Dermis blood vessel endothelial cell (primary cell): ENCODE measurements around the gene FASN. TPM values are rescaled to one million over a fixed set of nuclear protein-coding genes. Genes with fewer than 3 reads are reported as not detected.
"Not testable (repeated sequence)": the region's sequence is repeated elsewhere in the genome, so short reads cannot be mapped to it uniquely, and the experiment has no call there.

Source experiments
- DNase-seq: peaks from one replicate; pipeline ENCODE4 v3.0.0; 2010
- total RNA-seq: library from RNA; depleted of rRNA; stranded (reverse); fragments of >200 nt; gene quantifications from 2 replicates; pipeline ENCODE4 v1.2.3, GENCODE V29; 2014

FASN gene
- total RNA-seq, 1 donor from 2014 or later: 51.1 TPM

DNA sequence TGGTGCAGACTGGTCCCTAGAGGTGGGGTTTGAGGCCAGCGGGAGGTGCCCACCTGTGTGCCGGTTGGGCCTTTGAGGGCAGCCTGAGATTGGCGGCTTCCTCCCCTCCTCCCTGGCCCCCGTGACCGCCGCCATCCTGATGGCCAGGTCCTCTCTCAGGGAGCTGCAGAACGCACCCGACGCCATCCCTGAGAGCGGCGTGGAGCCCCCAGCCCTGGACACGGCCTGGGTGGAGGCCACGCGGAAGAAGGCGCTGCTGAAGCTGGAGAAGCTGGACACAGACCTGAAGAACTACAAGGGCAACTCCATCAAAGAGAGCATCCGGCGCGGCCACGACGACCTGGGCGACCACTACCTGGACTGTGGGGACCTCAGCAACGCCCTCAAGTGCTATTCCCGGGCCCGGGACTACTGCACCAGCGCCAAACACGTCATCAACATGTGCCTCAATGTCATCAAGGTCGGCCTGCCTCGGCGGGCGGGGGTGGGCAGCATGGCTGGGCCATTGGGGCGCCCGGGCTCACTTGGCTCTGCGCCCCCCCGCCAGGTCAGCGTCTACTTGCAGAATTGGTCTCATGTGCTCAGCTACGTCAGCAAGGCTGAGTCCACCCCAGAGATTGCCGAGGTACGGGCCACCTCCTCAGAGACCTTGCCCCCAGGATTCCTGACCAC is 43.5 kb downstream of the FASN start:
- DNase-seq: no peak

DNA sequence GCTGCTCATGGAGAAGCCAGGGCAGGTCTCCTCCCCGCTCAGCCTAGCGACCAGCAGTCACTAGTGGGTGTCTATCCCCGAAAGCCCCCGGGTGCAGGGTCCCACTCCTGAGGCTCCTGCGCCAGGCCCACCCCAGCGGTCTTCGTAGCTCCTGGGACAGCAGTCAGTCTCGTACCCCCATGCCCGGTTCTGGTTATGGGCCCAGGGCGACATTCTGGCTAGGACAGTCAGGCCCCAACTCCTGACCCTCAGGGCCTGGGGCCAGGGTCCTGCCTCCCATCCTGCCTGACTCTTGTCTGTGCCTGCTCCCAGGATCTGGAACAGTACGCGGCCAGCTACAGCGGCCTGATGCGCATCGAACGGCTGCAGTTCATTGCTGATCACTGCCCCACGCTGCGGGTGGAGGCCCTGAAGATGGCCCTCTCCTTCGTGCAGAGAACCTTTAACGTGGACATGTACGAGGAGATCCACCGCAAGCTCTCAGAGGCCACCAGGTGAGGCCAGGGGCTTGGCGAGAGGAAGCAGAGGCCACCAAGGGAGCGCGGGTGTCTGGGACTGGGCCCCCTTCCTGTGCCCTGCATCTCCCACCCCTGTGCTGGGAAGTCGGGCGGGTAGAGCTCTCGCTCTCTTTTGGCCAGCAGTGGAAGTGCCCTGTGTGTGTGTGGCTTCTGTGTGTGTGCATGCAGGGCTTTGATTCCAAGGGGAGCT is 44.3 kb downstream of the FASN start:
- no peak for DNase-seq

DNA sequence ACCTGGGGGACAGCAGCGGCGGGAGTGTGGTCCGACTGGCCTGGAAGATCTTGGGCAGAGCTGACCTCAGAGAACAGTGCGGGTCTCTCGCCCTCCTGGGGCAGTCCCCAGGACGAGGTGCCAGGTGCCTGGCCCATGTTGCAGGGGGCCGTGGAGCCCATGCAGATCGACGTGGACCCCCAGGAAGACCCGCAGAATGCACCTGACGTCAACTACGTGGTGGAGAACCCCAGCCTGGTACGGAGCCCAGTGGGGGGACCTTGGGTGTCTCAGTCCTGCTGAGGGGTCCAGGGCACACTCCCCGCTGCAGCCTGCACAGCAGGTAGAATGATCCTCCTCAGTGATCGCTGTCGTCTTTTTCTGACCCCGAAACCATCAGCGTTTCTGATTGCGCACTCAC is 44.9 kb downstream of the FASN start:
- no peak for DNase-seq

DNA sequence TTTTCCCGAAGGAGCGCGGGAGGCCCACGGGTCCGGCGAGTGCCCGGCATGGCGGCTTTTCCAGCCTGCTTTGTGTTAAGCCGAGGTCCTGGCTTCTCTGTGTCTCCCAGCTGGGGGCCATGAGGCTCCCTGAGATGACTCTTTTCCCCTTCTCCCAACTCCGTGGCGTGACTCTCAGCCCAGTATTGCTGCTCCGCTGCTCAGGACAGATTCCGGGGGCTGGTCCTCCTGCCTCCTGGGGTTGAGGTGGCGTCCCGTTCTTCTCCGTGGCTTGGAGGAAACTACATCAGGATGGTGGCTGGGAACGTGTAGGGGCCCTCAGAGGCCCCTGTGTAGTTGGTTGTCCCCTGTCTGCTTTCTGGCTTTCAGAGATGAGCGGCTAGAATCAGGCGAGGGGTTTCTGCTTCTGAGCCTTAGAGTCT is 45.4 kb downstream of the FASN start:
- DNase-seq: peak; percentile 18

DNA sequence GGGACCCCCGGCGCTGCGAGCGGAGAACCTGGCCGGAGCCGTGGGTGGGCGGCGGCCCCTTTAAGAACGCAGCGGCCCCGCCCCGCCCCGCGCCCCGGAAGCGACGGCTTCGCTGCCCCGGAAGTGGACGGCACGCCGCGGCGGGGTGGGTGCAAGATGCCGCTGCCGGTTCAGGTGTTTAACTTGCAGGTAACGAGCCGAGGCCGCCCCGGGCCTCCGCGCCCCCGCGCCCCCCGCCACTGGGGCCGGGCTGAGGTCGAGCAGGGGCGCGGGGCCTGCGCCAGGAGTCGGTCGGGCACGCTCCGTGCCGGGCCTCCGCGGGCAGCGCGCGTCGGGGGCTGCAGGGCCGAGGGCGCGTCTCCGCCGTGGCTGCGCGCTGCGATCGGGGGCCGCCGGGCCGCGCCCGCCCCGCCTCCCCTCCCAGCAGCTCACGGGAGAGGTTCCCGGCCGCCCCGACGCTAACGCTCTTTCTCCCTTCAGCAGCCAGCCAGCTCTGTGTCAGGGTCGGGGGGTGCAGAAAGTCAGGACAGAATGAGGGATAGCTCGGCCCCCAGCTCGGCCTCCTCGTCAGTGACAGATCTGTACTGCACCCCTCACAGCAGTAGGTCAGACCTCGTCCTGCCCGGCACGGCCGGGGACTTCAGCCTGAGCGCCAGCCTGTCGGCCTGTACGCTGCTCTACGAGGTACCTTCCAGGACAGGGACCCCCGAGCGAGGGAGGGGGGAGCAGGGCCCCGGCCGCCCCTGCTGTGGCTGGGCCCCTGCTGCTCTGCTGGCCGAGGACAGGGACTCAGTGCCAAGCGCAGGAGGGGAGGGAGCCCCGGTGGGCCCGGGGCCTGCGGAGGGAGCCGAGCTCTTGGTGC is 46.0 kb downstream of the FASN start, which contains the start of the genes GPS1 and RFNG:
GPS1 (plus strand) TSS at position 123 of the 862 bp plus-strand sequence; CDS start at position 157, 34 bp downstream.
RFNG (minus strand) TSS at position 36 of the 862 bp plus-strand sequence. CDS start 45 bp downstream, outside the sequence.
- peak; percentile 59 for DNase-seq

DNA sequence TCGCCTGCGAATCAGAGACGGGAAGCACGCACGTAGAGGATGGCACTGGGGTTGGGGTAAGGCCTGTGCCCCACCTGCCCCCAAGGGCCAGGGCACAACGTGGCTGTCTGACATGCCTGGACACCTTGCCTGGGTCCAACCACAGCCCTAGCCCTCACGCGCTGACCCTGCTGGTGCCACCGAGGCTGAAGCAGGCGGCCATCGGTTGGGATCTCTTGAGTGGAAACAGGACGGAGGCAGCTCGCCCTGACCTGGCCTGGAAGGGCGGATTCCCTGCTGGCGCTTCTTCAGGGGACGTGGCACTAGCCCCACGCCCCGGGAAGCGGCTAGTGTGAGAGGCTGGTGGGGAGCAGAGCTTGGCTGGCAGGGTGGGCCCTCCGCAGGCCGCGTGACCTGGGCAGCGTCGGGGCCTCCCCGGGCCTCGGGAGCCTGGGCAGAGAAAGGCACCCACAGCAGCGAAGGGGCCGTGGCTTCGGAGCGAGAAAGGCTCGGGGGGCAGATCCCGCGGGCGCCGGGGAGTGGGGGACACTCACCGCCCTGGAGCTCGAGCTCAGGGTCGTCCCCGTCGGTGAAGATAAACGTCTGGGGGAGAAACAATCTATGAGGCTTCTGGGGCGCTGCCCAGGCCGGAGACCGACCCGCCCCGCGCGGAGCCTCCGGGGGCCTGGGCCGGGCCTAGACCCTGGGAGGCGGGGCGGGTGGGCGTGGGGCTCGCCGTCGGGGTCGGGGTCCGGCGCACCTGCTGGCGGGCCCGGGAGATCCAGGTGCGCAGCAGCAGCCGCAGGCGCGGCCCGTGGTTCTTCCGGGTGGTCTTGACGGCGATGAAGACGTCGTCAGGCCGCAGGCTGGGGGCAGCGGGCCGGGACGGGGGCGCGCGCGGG is 47.0 kb downstream of the FASN start:
- DNase-seq: no peak

DNA sequence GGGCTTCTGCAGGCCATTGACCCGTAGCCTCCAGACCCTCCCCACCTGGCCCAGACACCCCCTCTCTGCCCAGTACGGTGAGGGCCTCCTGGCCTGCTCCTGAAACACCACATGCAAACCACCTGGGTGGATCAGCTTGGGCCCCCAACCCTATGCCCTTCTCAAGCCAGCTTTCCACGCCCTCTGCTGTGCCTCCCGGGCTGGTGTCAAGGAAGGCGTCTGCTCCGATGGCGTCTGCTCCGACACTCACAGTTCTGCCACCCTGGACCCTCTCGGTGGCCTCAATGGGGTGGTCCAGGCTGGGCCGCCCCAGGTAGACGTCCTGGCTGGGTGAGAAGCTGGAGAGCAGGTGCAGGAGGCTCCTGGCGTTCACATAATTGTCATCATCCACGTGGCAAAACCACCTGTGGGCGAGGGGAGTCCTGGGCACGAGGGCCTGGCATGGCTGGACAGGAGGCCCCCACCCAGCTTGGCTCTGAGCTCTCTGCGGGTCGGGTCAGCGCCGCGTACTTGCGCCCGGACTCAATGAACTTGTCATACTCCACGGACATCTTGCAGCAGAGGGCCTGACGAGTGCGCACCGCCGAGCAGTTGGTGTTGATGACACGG is 47.8 kb downstream of the FASN start:
- no peak for DNase-seq

DNA sequence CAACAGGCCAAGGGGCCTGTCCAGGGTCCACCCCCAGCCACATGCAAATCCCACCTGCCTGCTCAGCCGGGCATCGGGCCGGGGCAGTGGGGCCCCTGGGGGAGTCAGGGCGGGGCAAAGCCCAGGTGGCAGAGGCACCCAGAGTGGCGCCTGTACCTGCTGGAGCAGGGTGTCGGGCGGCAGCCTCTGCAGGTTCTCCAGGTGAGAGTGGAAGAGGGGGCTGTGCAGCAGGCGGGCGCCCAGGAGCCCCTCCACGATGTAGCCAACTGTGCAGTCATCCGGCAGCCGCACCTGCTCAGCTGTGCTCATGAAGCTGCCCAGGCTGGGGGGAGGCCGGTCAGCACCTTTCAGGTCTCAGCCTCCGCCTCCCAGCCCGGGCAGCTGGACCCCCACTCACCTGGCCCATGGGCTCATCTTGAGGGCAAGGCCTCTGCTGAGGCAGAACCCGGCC is 48.5 kb downstream of the FASN start:
- no peak for DNase-seq

DNA sequence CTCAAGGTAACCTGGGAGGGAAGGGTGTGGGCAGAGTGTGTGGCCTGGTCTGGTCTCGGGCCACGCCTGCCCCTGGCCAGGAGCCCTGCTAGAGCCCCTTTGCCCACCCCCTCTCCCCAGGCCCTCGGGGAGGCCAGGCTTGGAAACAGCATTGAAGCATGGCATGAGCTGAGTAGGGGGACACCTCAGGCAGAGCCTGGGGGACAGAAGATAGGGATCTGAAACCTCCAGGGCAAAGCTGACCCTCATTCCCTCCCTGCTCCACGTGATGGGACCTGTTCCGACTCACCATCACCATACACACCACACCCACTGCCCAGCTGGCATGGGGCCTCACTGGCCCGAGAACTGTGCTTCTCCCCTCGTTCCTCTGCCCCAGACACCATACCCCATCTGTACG is 48.9 kb downstream of the FASN start:
- DNase-seq: no peak

DNA sequence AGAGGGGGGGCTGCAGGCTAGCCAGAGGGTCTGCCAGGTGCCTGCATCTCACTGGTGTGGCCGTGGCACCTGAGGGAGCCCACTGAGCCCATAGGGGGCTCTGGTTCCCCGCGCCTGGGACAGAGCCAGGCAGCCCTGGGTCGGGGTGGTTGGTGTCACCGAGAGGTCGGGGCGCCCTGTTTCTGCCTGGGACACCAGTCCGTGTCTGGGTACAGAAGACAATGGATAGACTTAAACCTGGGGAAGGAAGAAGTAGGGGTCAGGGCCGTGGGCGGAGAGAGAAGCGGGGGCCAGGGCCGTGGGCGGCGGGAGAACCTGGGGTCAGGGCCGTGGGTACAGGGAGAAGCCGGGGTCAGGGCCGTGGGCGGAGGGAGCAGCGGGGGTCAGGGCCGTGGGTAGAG is 49.5 kb downstream of the FASN start:
- no peak for DNase-seq

DNA sequence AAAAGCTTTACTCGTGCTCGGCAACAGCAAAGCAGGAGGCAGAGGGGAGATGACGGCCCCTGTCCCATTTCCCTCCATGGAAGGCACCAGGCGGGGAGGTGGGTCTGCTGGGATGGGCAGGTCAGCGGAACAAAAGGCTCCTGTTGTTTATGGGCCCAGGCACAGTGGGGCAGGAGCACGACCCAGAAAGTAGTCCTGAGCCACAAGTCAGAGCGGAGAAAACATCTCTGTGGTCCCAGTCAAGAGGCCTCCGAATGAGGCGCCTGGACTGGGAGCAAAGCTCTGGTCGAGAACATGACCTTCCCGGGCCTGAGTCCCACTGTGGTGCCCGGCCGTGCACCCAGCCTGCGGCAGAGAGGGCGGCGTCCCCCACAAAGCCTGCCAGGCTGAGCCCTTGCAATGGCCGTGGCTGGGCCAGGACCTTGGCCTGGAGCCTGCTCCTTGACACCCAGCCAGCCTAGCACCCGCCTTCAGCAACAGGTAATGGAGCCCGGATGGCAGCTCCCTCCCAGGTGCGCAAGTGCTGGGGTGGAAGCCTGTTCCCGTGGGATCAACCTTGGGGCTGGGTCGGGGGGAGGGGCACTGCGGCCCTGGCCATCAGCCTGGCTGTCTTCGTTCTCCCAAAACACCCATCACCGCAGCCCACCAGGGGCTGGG is 50.0 kb downstream of the FASN start:
- DNase-seq: no peak

DNA sequence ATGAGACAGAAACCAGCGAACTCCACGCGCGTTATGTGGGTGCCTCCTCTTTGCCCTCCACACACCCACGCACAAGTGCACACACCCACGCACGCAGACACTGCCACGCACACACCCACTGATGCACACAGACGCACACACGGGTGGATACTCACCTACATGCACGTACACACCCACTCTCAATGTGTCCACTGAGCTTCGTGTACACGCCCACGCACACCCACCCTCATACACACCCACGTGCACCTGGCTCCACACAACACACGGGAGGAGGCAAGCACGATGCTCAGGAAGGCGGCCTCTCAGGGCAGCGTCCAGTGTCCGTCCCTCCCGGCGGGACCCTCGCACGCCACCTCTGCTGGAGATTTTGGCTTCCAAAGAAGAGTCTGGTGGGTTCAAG is 50.7 kb downstream of the FASN start:
- no peak for DNase-seq

DNA sequence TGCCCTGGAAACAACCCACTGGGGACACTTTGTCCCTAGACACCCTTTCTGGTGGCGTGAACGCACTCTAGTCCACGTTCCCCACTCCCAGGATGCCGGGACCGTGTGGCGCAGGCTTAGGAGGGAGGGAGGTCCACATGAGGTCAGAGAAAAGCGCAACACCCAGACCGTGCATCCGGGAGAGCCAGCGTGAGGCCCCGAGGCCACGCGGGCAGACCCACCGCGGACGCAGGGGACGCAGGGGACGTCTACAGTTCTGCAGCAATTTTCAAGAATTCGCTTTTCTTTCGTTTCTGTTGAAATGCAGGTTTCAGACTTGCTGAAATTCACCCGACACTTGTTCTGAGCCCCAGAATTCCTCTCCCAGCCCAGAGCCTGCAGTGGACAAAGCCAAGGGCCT is 51.1 kb downstream of the FASN start:
- DNase-seq: no peak

DNA sequence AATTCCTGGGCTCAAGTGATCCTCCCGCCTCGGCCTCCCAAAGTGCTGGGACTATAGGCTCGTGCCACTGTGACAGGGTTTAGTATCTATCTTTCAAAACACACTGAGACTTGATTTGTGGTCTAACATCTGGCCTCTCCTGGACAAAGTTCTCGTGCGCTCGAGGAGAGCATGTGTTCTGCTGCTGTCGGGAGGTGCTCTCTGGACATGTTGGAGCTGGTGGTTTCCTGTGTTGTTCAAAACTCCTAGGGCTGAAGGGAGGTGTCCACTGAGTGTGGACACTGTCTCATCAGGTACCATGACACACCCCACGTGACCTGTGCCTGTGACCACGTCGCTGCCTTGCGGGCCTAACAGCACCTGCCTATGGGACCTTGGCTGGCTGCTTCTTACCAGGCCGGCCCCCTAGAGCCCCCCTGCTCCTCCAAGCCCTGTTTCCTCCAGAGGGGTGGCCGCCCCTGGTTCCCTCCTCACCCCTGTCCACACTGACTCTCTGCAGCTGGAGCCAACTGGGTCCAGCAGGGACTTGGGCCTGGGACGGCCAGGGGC is 52.0 kb downstream of the FASN start:
- DNase-seq: no peak

DNA sequence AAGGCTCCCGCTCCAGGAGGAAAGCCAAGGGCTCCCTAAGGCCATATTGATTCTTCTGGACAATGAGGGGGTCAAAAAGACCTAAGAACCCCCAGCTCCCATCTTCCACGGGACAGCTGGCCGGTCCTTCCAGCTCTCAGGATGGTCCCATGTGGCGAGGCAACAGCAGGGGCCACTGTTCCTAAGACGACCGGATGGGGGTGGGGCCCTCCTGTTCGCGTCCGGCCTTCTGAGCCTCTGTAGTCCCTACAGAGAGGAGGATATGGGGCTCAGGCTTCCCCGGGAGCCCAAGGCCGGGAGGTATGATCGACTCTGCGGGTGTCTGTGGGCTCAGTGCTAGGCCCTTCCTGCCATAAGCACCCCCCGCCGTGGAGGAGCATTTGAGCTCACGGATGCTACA is 54.5 kb downstream of the FASN start:
- no peak for DNase-seq

DNA sequence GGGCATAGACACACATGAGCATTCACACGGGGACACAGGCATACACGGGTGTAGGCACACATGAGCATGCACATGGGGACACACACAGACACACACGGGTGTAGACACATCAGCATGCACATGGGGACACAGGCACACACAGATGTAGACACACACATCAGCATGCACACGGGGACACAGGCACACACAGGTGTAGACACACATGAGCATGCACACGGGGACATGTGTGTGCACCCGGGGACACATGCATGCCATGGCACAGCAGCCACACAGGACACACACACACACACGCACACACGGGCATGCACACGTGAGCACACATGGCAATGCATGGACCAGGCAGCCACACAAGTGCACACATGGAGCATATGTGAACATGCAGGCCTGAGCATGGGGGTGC is 55.4 kb downstream of the FASN start:
- no peak for DNase-seq

DNA sequence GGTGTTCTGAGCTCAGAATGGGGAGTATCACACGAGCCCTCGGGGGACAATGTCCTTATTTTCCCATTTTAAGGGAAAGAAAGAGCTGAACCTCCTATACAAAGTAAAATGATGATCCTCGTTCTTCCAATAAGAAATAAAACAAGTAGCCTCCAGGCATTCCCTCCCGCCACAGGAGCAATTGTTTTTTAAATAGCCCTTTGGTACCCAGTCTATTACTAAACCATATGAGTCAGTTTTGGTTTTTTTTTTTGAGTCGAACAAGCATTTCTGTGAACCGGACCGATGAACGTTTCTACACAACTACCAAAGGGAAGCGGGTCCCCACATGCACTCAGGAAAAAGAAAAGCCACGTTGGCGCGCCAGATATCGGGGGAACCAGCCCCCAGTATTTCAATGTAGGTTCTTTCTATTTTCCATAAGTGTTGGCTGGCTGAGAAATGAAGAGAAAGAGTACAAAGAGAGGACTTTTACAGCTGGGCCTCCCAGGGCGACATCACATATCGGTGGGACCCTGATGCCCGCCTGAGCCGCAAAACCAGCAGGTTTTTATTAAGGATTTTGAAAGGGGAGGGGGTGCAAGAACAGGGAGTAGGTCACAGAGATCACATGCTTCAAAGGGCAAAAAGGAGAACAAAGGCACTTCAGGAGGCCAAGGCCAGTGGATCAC is 56.8 kb downstream of the FASN start:
- DNase-seq: no peak

DNA sequence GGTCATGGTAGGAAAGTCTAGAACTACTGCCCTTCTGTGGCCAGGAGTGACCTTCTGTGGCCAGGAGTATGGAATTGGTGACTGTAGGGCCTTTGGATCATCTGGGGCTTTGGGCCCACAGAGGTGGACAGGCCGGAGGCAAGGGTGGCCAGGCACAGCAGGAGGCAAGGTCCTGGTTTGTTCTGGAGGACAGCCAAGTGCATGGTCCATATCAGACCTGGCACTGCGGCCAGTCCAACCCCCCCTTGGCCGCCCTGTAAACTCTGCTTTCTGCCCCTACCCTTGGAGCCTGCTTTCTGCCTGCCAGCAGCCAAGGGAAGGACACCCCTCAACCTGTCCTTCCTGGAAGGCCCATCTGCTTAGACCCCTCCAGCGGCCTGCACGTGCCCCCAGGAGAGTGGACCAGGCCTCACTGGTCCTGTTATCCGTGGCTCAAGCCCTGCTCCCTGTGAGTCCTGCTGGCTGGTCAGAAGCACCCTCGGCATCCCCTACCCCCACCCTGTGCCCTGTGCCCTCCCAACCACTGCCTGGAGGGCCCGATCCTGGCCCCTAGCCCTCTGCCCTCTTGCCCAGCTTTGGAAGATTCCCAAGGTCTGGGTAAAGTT is 58.2 kb downstream of the FASN start:
- no peak for DNase-seq

DNA sequence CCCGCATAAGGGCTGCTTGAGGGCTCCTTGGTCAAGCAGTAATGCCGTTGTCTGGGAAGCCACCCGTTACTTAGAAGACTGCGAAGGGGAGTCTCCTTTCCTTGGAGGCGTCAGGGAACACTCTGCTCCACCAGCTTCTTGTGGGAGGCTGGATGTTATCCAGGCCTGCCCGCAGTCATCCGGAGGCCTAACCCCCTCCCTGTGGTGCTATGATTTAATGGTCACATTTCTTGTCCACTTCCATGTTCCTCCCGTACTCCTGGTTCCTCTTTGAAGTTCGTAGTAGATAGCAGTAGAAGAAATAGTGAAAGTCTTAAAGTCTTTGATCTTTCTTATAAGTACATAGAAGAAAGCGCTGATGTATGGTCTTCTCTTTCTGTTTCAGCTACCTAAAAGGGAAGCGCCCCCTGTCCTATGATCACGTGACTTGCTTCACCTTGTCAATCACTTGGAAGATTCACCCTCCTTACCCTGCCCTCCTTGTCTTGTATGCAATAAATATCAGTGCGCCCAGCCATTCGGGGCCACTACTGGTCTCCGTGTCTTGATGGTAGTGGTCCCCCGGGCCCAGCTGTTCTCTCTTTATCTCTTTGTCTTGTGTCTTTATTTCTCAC is 59.1 kb downstream of the FASN start:
- not testable (repeated sequence) for DNase-seq

DNA sequence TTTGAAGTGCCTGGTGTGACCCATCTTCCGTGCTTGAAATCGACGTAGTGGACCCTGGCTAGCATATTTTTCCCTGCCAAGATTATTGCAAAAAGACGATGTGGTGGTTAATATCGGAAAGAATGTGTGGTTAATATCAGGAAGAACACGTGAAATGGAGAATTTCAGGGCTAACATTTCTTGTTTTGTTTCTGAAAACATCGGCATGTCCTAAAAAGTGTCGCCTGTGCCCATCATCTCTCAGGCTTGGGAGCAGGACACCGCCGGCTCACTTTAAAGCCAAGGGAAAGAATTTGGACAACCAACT is 60.2 kb downstream of the FASN start:
- DNase-seq: no peak
